Spleen (tissue), 11 donors: ENCODE results near the gene CDH13. TPM values are rescaled to one million over a fixed set of nuclear protein-coding genes. Genes with fewer than 3 reads are reported as not detected.

ENCODE experiments used
- DNase-seq: peaks from one replicate; pipeline ENCODE4 v3.0.0-alpha.2; 2020
- H3K27ac ChIP-seq, 8 donors: fragments of 200-600 bp; sonication (generic) in 7 of 8; 1 replicate in 4 of 8; 2 replicates in 4 of 8; pipeline versions ENCODE4 v1.5.0 to v1.8.0; 2016 to 2021; ENCODE audit warnings: inconsistent platforms in 4 of 8, mild to moderate bottlenecking in 4 of 8, moderate library complexity in 1 of 8
- H3K27me3 ChIP-seq, 7 donors: fragments of 200-600 bp; sonication (generic) in 6 of 7; replicated peaks in 1 of 7; 1 replicate in 4 of 7; 2 replicates in 3 of 7; pipeline versions ENCODE4 v1.5.0 to v1.8.0; 2016 to 2021; ENCODE audit warnings: inconsistent platforms in 3 of 7, mild to moderate bottlenecking in 1 of 7
- H3K36me3 ChIP-seq, 6 donors: fragments of 200-600 bp; sonication (generic) in 5 of 6; 1 replicate in 4 of 6; 2 replicates in 2 of 6; pipeline versions ENCODE4 v1.5.0 to v1.8.0; 2016 to 2021; ENCODE audit warnings: inconsistent platforms in 2 of 6
- H3K4me1 ChIP-seq, 6 donors: fragments of 200-600 bp; sonication (generic) in 5 of 6; 1 replicate in 3 of 6; 2 replicates in 3 of 6; pipeline versions ENCODE4 v1.5.0 to v1.8.0; 2016 to 2021; ENCODE audit warnings: inconsistent platforms in 3 of 6
- H3K4me3 ChIP-seq, 8 donors: fragments of 200-600 bp; sonication (generic) in 7 of 8; 1 replicate in 4 of 8; 2 replicates in 4 of 8; pipeline versions ENCODE4 v1.5.0 to v1.8.0; 2016 to 2021; ENCODE audit warnings: inconsistent platforms in 4 of 8, mild to moderate bottlenecking in 4 of 8, moderate library complexity in 2 of 8
- H3K9me3 ChIP-seq, 8 donors: fragments of 200-600 bp; sonication (generic) in 7 of 8; 1 replicate in 4 of 8; 2 replicates in 4 of 8; pipeline versions ENCODE4 v1.5.0 to v1.8.0; 2016 to 2021; ENCODE audit warnings: inconsistent platforms in 4 of 8
- POLR2A ChIP-seq, 3 donors: fragments of 450-650 bp; IDR thresholded peaks; one replicate each; pipeline ENCODE4 v1.5.1; 2017; ENCODE audit warnings: antibody characterized with exemption in 3 of 3, mild to moderate bottlenecking in 1 of 3
- POLR2AphosphoS5 ChIP-seq, 3 donors: sonication (generic); formaldehyde crosslinking; IDR thresholded peaks; one replicate each; pipeline ENCODE4 v1.5.1; 2017; ENCODE audit warnings: antibody characterized with exemption in 3 of 3
- WGBS, 5 donors: extraction: QIAGEN DNeasy Blood & Tissue Kit in 3 of 5; methylation state at CpG; one replicate each; pipeline versions ENCODE4 v1.1.5 to v1.1.7; 2013 to 2018; 5-methylcytosine and 5-hydroxymethylcytosine counted together
- intact Hi-C: fragments of 100-400 bp; cut with DNase I; formaldehyde crosslinking; loops from one replicate; pipeline ENCODE4 v1.15.0; 2023; ENCODE audit warnings: low total_unique reads
- polyA plus RNA-seq, 3 donors: library from polyadenylated mRNA; stranded (reverse); fragments of 200-250 nt; gene quantifications; one replicate each; pipeline ENCODE4 v1.2.1, GENCODE V29; 2013
- total RNA-seq, 7 donors: library from RNA; depleted of rRNA in 3 of 7; stranded (reverse); fragments of >200 nt in 3 of 7; fragmentation: NEBNext Ultra II Directional in 4 of 7; extraction: Animal tissue kit (Norgen Biotek cat#: 25700) in 4 of 7; gene quantifications; one replicate each; pipeline versions ENCODE4 v1.1.0 to v1.2.1, GENCODE V29; 2016 to 2021
- TF ChIP-seq, protein P1 (sequence below), 11 experiments: fragments of 200-600 bp in 7 of 11; fragments of 450-650 bp in 4 of 11; sonication (generic) in 4 of 11; IDR thresholded peaks in 8 of 11; conservative IDR thresholded peaks in 3 of 11; 1 replicate in 7 of 11; 2 replicates in 4 of 11; pipeline versions ENCODE4 v1.4.0 to v1.8.0; 2016 to 2021; ENCODE audit warnings: antibody characterized with exemption in 11 of 11, inconsistent platforms in 4 of 11, mild to moderate bottlenecking in 1 of 11
- donor health status: healthy with polysubstance abuse.
- donor health status: DM: no; HTN: no; CAD: no; lungs with moderate emphysema.
- donor health status: DM: no; HTN: no; CAD: no.
- donor health status: Bipolar disorder and iron deficiency.
- donor health status: healthy.
- donor health status: DM: no; HTN: no; CAD: no.
- donor health status: DM: yes; HTN: yes; CAD: no.

The CDH13 gene
- total and polyA plus RNA-seq, 10 donors = 0.13 to 4.6 (median 1.1) TPM

GRCh38 chr16:83701494-83701893 lies 1074.7 kb downstream of the CDH13 start:
- intact Hi-C loops = no loop called here
- TF ChIP-seq POLR2AphosphoS5 (IDR thresholded peaks at IDR 0.05) (no peak), POLR2A (IDR thresholded peaks at IDR 0.05) (no peak)
- TF ChIP-seq, protein P1, sequence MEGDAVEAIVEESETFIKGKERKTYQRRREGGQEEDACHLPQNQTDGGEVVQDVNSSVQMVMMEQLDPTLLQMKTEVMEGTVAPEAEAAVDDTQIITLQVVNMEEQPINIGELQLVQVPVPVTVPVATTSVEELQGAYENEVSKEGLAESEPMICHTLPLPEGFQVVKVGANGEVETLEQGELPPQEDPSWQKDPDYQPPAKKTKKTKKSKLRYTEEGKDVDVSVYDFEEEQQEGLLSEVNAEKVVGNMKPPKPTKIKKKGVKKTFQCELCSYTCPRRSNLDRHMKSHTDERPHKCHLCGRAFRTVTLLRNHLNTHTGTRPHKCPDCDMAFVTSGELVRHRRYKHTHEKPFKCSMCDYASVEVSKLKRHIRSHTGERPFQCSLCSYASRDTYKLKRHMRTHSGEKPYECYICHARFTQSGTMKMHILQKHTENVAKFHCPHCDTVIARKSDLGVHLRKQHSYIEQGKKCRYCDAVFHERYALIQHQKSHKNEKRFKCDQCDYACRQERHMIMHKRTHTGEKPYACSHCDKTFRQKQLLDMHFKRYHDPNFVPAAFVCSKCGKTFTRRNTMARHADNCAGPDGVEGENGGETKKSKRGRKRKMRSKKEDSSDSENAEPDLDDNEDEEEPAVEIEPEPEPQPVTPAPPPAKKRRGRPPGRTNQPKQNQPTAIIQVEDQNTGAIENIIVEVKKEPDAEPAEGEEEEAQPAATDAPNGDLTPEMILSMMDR (IDR thresholded peaks at IDR 0.05 in 8 of 11, conservative IDR thresholded peaks at IDR 0.05 in 3 of 11) = no peak
- no peak for DNase-seq
- Histone ChIP-seq H3K27me3 (peaks cover 0 to 5% (median 0%) of the 10 kb centered on the region in 7 donors), H3K9me3 (no peaks in the 10 kb centered on the region), H3K4me1 (no peaks in the 10 kb centered on the region), H3K27ac (no peak overlapping the region), H3K36me3 (no peaks in the 10 kb centered on the region), H3K4me3 (no peak overlapping the region)
- WGBS, 5 donors = 28 to 49% (median 45%) methylated on average over 9 of the region's 9 CpGs

- Histone ChIP-seq H3K9me3 (no peaks in the 10 kb centered on the region), H3K27ac (no peak overlapping the region), H3K4me3 (no peak overlapping the region), H3K27me3 (peaks cover 0 to 5% (median 0%) of the 10 kb centered on the region in 7 donors), H3K4me1 (no peaks in the 10 kb centered on the region), H3K36me3 (no peaks in the 10 kb centered on the region)
- no peak for DNase-seq
- TF ChIP-seq, protein P1 (IDR thresholded peaks at IDR 0.05 in 8 of 11, conservative IDR thresholded peaks at IDR 0.05 in 3 of 11) = no peak
- intact Hi-C loops = no loop called here
Measured at GRCh38 chr16:83704656-83705055, 1077.9 kb downstream of the CDH13 start.

GRCh38 chr16:83705856-83706255 lies 1079.1 kb downstream of the CDH13 start:
- intact Hi-C loops = no loop called here
- H3K36me3 ChIP-seq = no peaks in the 10 kb centered on the region
- no peaks in the 10 kb centered on the region for H3K4me1 ChIP-seq
- TF ChIP-seq POLR2AphosphoS5 (IDR thresholded peaks at IDR 0.05) (no peak), POLR2A (IDR thresholded peaks at IDR 0.05) (no peak)
- TF ChIP-seq, protein P1 (IDR thresholded peaks at IDR 0.05 in 8 of 11, conservative IDR thresholded peaks at IDR 0.05 in 3 of 11) = no peak
- no peak overlapping the region for H3K27ac ChIP-seq
- no peaks in the 10 kb centered on the region for H3K9me3 ChIP-seq
- H3K27me3 ChIP-seq = peaks cover 0 to 5% (median 0%) of the 10 kb centered on the region in 7 donors
- no peak for DNase-seq
- 79 to 87% (median 86%) methylated on average over 4 of the region's 4 CpGs for WGBS, 5 donors
- no peak overlapping the region for H3K4me3 ChIP-seq

- TF ChIP-seq, protein P1 (IDR thresholded peaks at IDR 0.05 in 8 of 11, conservative IDR thresholded peaks at IDR 0.05 in 3 of 11) = no peak
- TF ChIP-seq POLR2A (IDR thresholded peaks at IDR 0.05) (no peak), POLR2AphosphoS5 (IDR thresholded peaks at IDR 0.05) (no peak)
- Histone ChIP-seq H3K27ac (no peak overlapping the region), H3K4me1 (no peaks in the 10 kb centered on the region), H3K4me3 (no peak overlapping the region), H3K36me3 (no peaks in the 10 kb centered on the region), H3K27me3 (peaks cover 0 to 5% (median 0%) of the 10 kb centered on the region in 7 donors), H3K9me3 (no peaks in the 10 kb centered on the region)
- no peak for DNase-seq
- intact Hi-C loops = no loop called here
- WGBS, 5 donors = 88 to 94% (median 92%) methylated on average over 4 of the region's 4 CpGs
Measured at GRCh38 chr16:83706394-83706793, 1079.6 kb downstream of the CDH13 start.
